ENCODE results near the gene PTP4A2.

The PTP4A2 gene

DNA sequence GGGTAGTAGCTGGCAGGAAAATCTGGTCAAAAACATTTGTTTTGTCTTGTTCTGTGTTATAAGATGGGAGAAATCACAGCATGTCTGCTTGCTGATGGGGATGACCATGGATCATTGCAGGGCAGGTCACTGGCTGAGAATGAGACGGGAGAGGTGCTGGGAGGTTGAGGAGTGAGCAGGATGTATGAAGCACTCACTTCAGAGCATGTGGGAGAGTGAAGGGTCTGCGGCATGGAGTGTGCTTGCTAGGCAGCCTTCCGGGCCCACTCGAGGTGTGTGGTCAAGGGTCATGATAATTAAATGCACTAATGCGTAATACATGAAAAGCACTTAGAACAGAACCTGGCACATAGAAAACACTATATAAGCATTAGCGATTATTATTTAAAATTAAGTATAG, 80.3 kb downstream of the PTP4A2 start:
- DNase-seq, result no peak

Data from NCI-H526 (cell line).